Cardiac muscle cell (in vitro differentiated cells and primary cell): ENCODE data around the gene CHFR. TPM values are rescaled to one million over a fixed set of nuclear protein-coding genes. Genes with fewer than 3 reads are reported as not detected.

Source experiments
- DNase-seq, 2 donors: peaks; one replicate each; pipeline versions ENCODE4 v3.0.0 to v3.0.0-alpha.2; 2010 to 2017; ENCODE audit warnings: low read depth in 1 of 2, low spot score in 1 of 2
- H3K27ac ChIP-seq: fragments of 200-600 bp; sonication (generic); 2 replicates; pipeline ENCODE4 v1.5.1; 2016
- H3K27me3 ChIP-seq: fragments of 200-600 bp; sonication (generic); 2 replicates; pipeline ENCODE4 v1.6.0; 2016; ENCODE audit warnings: control low read depth
- H3K36me3 ChIP-seq: fragments of 200-600 bp; sonication (generic); 2 replicates; pipeline ENCODE4 v1.5.1; 2016; ENCODE audit warnings: control low read depth
- H3K4me1 ChIP-seq: fragments of 200-600 bp; sonication (generic); 2 replicates; pipeline ENCODE4 v1.8.1; 2017; ENCODE audit warnings: low read depth, mild to moderate bottlenecking, mixed run types
- H3K4me3 ChIP-seq: fragments of 200-600 bp; sonication (generic); 2 replicates; pipeline ENCODE4 v1.5.1; 2016; ENCODE audit warnings: mild to moderate bottlenecking
- H3K9me3 ChIP-seq: fragments of 200-600 bp; sonication (generic); 2 replicates; pipeline ENCODE4 v1.5.1; 2017; ENCODE audit warnings: low read depth, mild to moderate bottlenecking, control low read depth
- polyA plus RNA-seq: library from polyadenylated mRNA; unstranded; fragments of >200 nt; fragmentation: Nextera tagmentation; extraction: Ambion mirVana; gene quantifications from 2 replicates; pipeline ENCODE4 v1.2.1, GENCODE V29; 2016
- total RNA-seq: library from RNA; depleted of rRNA; stranded (reverse); fragments of >200 nt; gene quantifications from 2 replicates; pipeline ENCODE4 v1.2.3, GENCODE V29; 2016
- TF ChIP-seq, protein P1 (sequence below): IDR thresholded peaks from 2 replicates; pipeline ENCODE4 v1.5.1; 2012; ENCODE audit warnings: low read depth, mild to moderate bottlenecking, low read length

CHFR gene
- total and polyA plus RNA-seq, 2 experiments from 2014 or later: 30.0 to 30.6 TPM

DNA sequence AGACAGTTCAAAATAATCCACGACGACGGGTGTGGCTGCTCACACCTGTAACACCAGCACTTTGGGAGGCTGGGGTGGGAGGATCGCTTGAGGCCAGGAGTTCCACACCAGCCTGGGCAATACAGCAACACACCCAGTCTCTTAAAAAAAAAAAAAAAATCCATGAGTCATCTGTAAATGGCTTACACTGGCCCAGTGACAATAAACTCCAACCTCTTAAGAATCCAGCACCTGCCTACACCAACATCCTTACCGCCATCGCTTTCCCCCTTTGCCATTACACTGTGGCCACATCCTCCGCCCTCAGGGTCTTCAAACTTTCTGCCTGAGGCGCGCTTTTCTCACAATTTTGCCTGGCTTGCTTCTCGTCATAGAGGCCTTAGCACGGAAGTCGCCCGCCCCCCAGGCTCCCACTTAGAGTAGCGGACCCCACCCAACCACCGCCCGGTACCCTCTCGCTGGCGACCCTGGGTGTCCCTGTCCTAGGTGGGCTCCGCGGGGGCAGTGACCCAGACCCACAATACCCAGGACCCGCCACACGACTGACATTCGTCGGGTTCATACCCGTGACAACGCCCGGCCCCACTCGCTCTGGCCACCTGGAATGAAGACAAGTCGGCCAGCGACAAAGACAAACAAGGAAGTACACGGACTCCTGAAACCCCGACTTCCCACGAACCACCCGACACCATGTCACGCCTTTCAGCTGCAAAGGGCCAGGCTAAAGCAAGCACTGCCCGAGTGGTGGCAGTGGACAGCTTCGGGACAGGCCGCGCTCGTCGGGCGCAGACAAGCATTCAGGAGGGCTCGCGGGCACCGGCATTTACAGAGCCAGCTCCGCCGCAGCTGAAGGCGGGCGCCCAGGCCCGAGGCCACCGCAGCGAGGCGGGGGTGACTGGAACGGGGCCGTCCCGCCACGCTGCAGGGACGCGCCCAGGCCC lies 59.4 kb downstream of the CHFR start:
- Histone ChIP-seq H3K4me3 (peak overlapping the region; percentile 44), H3K27ac (peak overlapping the region; percentile 98), H3K27me3 (no peaks in the 10 kb centered on the region), H3K4me1 (no peaks in the 10 kb centered on the region), H3K9me3 (no peaks in the 10 kb centered on the region), H3K36me3 (no peaks in the 10 kb centered on the region)
- peak; percentile 52 to 66 for DNase-seq
- TF ChIP-seq, protein P1, sequence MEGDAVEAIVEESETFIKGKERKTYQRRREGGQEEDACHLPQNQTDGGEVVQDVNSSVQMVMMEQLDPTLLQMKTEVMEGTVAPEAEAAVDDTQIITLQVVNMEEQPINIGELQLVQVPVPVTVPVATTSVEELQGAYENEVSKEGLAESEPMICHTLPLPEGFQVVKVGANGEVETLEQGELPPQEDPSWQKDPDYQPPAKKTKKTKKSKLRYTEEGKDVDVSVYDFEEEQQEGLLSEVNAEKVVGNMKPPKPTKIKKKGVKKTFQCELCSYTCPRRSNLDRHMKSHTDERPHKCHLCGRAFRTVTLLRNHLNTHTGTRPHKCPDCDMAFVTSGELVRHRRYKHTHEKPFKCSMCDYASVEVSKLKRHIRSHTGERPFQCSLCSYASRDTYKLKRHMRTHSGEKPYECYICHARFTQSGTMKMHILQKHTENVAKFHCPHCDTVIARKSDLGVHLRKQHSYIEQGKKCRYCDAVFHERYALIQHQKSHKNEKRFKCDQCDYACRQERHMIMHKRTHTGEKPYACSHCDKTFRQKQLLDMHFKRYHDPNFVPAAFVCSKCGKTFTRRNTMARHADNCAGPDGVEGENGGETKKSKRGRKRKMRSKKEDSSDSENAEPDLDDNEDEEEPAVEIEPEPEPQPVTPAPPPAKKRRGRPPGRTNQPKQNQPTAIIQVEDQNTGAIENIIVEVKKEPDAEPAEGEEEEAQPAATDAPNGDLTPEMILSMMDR: no peak

DNA sequence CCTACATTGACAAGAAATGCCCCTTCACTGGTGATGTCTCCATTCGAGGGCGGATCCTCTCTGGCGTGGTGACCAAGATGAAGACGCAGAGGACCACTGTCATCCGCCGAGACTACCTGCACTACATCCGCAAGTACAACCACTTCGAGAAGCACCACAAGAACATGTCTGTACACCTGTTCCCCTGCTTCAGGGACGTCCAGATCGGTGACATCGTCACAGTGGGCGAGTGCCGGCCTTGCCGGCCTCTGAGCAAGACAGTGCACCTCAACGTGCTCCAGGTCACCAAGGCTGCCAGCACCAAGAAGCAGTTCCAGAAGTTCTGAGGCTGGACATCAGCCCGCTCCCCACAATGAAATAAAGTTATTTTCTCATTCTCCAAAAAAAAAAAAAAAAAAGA lies 61.5 kb downstream of the CHFR start:
- H3K27me3 ChIP-seq: no peaks in the 10 kb centered on the region
- no peak for DNase-seq
- no peak overlapping the region for H3K4me3 ChIP-seq
- TF ChIP-seq, protein P1: no peak
- peaks cover 3% of the 10 kb centered on the region for H3K36me3 ChIP-seq
- H3K9me3 ChIP-seq: no peaks in the 10 kb centered on the region
- no peaks in the 10 kb centered on the region for H3K4me1 ChIP-seq
- no peak overlapping the region for H3K27ac ChIP-seq

DNA sequence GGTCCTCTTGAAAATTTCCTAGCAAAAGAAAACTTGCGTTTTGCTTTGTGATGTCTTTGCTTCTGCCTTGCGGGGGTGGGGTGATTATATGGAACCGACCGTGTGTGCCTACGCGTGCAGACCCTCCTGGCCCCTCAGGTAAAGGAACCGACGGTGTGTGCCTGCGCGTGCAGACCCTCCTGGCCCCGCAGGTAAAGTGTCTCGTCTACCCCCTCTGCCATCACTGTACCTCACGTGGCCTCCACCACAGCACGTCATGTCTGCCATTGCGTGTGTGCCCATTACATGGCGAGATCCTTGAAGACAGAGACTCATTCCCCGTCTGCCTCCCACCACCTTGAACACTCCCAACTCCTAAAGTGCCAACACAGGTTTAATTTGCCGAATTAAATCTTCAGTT lies 62.3 kb downstream of the CHFR start:
- Histone ChIP-seq H3K27me3 (no peaks in the 10 kb centered on the region), H3K4me3 (no peak overlapping the region), H3K9me3 (no peaks in the 10 kb centered on the region), H3K36me3 (peaks cover 8% of the 10 kb centered on the region), H3K27ac (no peak overlapping the region), H3K4me1 (no peaks in the 10 kb centered on the region)
- TF ChIP-seq, protein P1: no peak
- no peak for DNase-seq

DNA sequence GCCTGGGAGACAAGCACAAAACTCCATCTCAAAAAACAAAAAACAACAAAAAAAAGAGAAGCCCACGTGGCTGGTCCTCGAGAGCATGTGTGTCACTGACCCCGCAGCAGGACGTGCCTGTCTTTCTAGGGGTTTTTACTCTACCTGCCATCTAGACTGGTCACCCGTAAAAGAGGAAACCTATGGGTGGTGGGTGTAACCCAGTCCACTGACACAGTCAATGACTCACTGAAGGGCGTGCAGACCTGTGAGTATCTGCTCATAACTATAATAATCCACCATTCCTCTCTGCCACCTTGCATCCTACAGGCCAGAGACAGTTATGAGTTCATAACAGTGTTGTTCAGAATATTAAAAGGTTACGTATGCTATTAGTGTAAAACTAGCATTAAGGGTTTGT lies 63.4 kb downstream of the CHFR start:
- Histone ChIP-seq H3K27me3 (no peaks in the 10 kb centered on the region), H3K27ac (no peak overlapping the region), H3K4me3 (no peak overlapping the region), H3K9me3 (no peaks in the 10 kb centered on the region), H3K36me3 (peaks cover 17% of the 10 kb centered on the region), H3K4me1 (no peaks in the 10 kb centered on the region)
- DNase-seq: no peak
- TF ChIP-seq, protein P1: no peak

DNA sequence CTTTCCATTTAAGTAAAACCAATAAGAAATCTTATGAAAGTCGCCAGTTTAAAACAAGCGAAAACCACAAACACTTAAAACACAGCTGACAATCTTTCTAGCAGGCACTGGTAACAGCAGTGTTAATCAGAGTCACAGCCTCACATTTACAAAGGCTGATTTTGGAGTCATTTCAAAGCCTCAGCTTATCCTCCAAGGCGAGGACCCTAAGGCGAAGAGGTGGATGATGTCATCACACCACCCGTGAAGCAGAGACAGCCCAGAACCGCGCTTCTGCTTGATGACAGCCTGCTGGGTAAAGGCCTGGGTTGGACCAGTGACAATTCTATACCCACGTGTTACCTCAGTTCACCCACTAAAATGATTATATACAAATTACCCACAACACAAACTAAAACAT lies 68.8 kb downstream of the CHFR start:
- no peaks in the 10 kb centered on the region for H3K4me1 ChIP-seq
- H3K36me3 ChIP-seq: peaks cover 55% of the 10 kb centered on the region
- H3K4me3 ChIP-seq: no peak overlapping the region
- DNase-seq: no peak
- no peak overlapping the region for H3K27ac ChIP-seq
- no peaks in the 10 kb centered on the region for H3K27me3 ChIP-seq
- no peaks in the 10 kb centered on the region for H3K9me3 ChIP-seq
- TF ChIP-seq, protein P1: no peak
